ENCODE data around the gene TEKT2.

TEKT2 gene

DNA sequence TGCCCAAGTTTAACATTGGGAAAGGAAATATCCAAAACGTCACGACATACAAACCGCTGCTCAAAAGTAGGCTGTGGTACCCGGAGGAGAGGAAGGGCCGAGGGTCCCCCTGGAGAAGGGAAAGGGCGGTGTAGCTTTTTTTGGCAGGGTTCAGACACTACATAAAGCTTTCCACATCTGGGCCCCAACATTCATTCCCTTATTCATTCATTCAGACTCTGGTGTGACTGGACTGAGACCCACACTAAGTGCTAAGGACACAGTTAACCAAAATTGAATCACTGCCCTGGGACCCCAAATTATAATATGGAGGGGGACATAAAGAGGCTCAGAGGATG, 51.4 kb downstream of the TEKT2 start:
- H3K4me3 ChIP-seq (ENCODE audit: low read length) = no peak overlapping the region
- DNase-seq (ENCODE audit: low read depth) = no peak
- TF ChIP-seq, protein P1, sequence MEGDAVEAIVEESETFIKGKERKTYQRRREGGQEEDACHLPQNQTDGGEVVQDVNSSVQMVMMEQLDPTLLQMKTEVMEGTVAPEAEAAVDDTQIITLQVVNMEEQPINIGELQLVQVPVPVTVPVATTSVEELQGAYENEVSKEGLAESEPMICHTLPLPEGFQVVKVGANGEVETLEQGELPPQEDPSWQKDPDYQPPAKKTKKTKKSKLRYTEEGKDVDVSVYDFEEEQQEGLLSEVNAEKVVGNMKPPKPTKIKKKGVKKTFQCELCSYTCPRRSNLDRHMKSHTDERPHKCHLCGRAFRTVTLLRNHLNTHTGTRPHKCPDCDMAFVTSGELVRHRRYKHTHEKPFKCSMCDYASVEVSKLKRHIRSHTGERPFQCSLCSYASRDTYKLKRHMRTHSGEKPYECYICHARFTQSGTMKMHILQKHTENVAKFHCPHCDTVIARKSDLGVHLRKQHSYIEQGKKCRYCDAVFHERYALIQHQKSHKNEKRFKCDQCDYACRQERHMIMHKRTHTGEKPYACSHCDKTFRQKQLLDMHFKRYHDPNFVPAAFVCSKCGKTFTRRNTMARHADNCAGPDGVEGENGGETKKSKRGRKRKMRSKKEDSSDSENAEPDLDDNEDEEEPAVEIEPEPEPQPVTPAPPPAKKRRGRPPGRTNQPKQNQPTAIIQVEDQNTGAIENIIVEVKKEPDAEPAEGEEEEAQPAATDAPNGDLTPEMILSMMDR (IDR thresholded peaks at IDR 0.05; ENCODE audit: insufficient read depth, low read depth, low read length, missing control alignments) = no peak

DNA sequence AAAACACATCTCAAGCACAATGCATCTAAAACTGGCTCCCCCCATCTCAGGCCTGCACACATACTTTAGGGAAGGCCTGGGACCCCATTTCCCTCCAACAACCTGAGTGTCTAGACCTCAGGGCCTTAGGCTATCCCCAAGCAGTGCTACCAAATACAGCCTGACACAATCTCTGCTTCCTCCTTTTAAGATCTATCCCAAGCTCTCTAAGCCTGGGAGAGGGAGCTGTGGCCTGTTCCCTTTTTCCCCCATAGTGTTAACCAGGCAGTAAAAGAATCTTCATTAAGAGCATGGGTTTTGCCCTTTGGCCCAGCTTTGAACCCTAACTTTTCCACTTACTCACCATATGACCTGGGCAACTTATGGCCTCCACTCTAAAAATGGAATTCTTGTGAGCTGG, 51.9 kb downstream of the TEKT2 start:
- no peak for DNase-seq (ENCODE audit: low read depth)
- TF ChIP-seq, protein P1 (IDR thresholded peaks at IDR 0.05; ENCODE audit: insufficient read depth, low read depth, low read length, missing control alignments) = no peak
- no peak overlapping the region for H3K4me3 ChIP-seq (ENCODE audit: low read length)

DNA sequence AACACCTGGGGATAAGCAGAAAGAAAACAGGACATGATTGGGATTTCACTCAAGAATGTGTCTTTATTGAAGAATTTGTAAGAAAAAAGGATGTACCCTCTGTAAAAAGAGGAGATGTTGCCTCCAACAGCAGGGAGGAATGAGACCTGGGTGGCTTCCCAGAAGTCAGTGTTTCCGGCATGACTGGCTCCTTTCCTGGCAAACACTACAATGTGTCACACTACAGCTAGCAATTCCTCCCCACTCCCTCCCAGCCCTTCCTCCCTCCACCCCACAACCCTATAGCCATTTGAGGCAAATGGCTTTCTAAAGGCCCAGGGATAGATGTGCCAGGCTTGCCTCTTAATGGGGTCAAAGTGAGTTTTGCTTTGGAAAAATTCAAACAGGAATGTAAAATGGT, 52.6 kb downstream of the TEKT2 start:
- peak; percentile 86 for DNase-seq (ENCODE audit: low read depth)
- no peak overlapping the region for H3K4me3 ChIP-seq (ENCODE audit: low read length)
- TF ChIP-seq, protein P1 (IDR thresholded peaks at IDR 0.05; ENCODE audit: insufficient read depth, low read depth, low read length, missing control alignments) = no peak

GRCh38 chr1:36137226-36137625, 53.3 kb downstream of the TEKT2 start:
- DNase-seq (ENCODE audit: low read depth) = no peak
- TF ChIP-seq, protein P1 (IDR thresholded peaks at IDR 0.05; ENCODE audit: insufficient read depth, low read depth, low read length, missing control alignments) = no peak
- H3K4me3 ChIP-seq (ENCODE audit: low read length) = no peak overlapping the region

GRCh38 chr1:36137776-36138175, 53.9 kb downstream of the TEKT2 start:
- DNase-seq (ENCODE audit: low read depth) = no peak
- TF ChIP-seq, protein P1 (IDR thresholded peaks at IDR 0.05; ENCODE audit: insufficient read depth, low read depth, low read length, missing control alignments) = no peak
- H3K4me3 ChIP-seq (ENCODE audit: low read length) = no peak overlapping the region

All from epithelial cell of esophagus (primary cell).